Ammon's horn (tissue), 1 donor: ENCODE data around the gene CAVIN4.
A peak's percentile ranks its signal among the peaks of the same experiment; 100 is the strongest.

Experiments used
- DNase-seq: peaks from one replicate; pipeline ENCODE4 v3.0.0-alpha.2; 2016; ENCODE audit warnings: low spot score

The CAVIN4 gene, protein sequence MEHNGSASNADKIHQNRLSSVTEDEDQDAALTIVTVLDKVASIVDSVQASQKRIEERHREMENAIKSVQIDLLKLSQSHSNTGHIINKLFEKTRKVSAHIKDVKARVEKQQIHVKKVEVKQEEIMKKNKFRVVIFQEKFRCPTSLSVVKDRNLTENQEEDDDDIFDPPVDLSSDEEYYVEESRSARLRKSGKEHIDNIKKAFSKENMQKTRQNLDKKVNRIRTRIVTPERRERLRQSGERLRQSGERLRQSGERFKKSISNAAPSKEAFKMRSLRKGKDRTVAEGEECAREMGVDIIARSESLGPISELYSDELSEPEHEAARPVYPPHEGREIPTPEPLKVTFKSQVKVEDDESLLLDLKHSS

DNA sequence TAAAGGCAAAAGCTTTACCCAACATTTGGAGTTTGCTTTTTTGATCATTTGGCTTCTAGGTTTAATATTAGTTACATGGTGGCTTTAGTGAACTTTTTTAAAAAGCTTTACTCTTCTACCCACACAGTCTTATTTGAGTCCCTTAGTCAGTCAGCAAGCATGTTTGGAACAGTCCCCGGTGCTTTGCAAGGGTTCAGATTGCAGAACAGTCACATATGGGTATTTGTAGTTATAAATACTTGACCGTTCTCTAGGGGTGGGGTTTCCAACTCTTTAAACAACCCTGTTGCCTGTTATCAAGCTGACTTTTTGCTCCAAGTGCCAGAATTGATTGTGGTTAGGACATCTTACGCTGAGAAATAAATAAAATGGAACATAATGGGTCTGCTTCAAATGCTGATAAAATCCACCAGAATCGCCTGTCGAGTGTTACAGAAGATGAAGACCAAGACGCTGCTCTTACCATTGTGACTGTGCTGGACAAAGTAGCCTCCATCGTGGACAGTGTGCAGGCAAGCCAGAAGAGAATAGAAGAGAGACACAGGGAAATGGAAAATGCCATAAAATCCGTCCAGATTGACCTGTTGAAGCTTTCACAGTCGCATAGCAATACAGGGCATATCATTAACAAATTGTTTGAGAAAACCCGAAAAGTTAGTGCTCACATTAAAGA lies at the start of gene CAVIN4:
TSS of gene CAVIN4 (plus strand) at position 304 of the 673 bp plus-strand sequence. CDS start at position 369, 65 bp downstream.
- no peak for DNase-seq

GRCh38 chr9:100534401-100534800 lies 43.5 kb upstream of the CAVIN4 start:
- DNase-seq, result no peak

- DNase-seq, result no peak
These were observed 37.6 kb upstream of the CAVIN4 start for GRCh38 chr9:100540327-100540726.

DNA sequence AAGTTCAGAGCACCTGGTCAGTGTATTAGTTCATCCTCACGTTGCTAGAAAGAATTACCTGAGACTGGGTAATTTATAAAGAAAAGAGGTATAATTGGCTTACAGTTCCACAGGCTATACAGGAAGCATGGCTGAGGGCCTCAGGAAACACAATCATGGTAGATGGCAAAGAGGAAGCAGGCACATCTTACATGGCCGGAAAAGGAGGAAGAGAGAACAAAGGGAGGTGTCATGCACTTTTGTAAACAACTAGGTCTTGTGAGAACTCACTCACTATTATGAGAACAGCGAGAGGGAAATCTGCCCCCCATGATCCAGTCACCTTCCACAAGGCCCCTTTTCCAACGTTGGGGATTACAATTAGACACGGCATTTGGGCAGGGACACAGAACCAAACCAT lies 28.8 kb upstream of the CAVIN4 start:
- no peak for DNase-seq

DNA sequence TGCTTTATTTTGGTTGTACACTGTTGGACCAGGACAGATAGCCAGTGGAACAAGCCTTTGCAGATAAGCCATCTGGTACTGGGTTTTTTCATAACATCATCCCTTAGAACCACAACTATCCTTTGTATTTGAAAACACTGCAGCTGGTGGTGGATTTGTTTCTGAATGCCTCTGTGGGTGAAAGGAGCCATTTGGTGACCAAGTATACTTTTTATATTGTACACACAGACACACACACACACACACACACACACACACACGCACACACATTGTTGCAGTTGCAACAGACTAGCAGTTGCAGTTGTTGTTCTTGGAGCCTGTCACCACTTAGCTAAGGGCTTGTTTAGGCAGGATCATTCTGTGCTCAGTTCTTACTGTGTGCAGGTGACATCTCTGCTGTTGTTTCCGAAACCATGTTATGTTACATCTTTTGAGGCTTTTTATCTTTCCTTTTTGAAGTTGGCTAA lies 22.9 kb upstream of the CAVIN4 start:
- DNase-seq, result peak; percentile 82

GRCh38 chr9:100555471-100555870 lies 22.4 kb upstream of the CAVIN4 start:
- DNase-seq, result no peak

GRCh38 chr9:100557053-100557452 lies 20.8 kb upstream of the CAVIN4 start:
- no peak for DNase-seq

DNA sequence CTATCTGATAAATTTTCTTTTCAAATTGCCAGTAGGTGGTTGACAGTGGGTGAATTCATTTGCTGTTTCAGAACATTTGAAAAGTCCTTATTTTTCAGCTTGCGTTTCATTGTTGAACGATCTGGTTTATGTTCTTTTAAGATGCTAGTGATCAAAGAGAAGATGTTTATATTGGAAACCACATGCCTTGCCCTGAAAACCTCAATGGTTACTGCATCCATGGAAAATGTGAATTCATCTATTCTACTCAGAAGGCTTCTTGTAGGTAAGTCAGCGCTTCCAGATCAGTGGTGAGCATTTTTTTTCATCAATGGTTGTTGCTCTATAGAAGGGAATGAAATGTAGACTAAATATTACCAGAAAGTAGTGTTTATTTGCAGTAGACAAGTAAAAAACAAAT lies 16.6 kb upstream of the CAVIN4 start:
- no peak for DNase-seq

GRCh38 chr9:100567856-100568255 lies 10.0 kb upstream of the CAVIN4 start:
- DNase-seq, result no peak

- no peak for DNase-seq
These were observed 4.1 kb upstream of the CAVIN4 start for GRCh38 chr9:100573655-100574260.

DNA sequence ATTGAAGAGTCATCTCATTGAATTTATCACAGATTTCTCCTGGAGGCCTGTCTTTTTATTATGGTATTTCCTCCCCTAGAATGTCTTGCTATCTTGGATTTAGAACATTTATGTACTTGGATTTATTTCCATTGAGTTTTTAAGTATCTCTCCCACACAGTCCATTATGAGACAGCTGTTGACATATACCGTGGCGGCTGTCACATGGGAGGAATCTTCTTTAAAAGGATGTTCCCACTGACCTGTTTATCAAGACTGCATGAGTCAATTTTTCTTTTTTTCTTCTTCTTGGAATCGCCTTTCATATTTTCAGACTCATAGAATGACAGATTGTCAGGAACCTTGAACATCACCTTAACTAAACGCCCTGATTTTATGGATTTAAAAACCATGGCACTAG lies 2.9 kb upstream of the CAVIN4 start:
- DNase-seq, result no peak

GRCh38 chr9:100575765-100576386 lies 2.0 kb upstream of the CAVIN4 start:
- DNase-seq, result no peak

GRCh38 chr9:100578610-100579009 lies 731 bp downstream of the CAVIN4 start:
- DNase-seq, result no peak

DNA sequence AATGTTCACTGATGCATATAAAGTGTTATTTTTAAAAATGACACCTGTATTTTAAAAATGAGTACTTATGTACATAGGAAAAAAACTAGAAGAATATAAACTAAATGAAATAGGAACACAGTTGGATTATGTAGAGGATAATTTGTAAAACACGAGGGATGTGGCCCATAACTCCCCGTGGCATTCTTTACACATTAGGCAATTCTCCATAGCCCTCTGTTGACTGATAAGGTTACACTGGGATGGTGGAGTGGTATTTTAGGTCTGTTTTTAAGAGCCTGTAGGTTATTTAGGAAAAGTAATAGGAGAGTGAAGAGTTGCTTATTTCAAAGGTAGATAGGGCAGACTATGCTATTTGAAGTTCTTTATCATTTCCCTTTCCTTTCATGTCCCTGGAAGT lies 1.8 kb downstream of the CAVIN4 start:
- DNase-seq, result no peak

GRCh38 chr9:100580257-100580656 lies 2.4 kb downstream of the CAVIN4 start:
- DNase-seq, result no peak

GRCh38 chr9:100581081-100581480 lies 3.2 kb downstream of the CAVIN4 start:
- DNase-seq, result no peak

GRCh38 chr9:100581661-100582060 lies 3.8 kb downstream of the CAVIN4 start:
- peak; percentile 52 for DNase-seq

- no peak for DNase-seq
These were observed 5.3 kb downstream of the CAVIN4 start for GRCh38 chr9:100583014-100583802.

DNA sequence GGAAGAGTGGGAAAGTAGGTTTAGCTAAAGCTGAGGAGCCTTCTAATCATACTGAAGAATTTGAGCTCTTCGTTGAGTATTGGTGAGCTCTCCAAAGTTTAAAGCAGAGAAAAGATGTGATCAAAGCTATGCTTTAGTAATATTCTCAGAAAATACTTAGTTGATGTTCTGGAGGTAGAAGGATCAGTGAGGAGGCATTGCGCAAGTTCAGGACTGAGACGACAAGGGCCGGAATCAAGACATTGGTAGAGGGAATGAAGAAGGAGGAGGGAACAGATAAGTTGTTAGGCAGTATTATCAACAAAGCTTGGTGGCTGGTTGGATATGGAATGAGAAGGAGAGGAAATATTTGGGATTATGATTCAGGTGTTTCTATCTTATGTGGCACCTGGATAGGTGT lies 7.1 kb downstream of the CAVIN4 start:
- DNase-seq, result no peak

DNA sequence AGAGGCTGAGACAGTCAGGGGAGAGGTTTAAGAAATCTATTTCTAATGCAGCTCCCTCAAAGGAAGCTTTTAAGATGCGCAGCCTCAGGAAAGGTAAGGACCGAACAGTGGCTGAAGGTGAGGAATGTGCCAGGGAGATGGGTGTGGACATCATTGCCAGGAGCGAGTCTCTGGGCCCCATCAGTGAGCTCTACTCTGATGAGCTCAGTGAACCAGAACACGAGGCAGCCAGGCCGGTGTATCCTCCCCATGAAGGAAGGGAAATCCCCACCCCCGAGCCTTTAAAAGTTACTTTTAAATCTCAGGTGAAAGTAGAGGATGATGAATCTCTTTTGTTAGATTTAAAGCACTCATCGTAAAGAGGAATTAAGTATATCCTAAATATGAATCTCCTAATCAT lies 8.2 kb downstream of the CAVIN4 start:
- no peak for DNase-seq

GRCh38 chr9:100587375-100587774 lies 9.5 kb downstream of the CAVIN4 start:
- no peak for DNase-seq

GRCh38 chr9:100589582-100589981 lies 11.7 kb downstream of the CAVIN4 start:
- DNase-seq, result no peak
